Measurements from ENCODE around the gene GEN1.

GEN1 gene

GRCh38 chr2:17791121-17791816, 37.3 kb downstream of the GEN1 start:
- H3K79me2 ChIP-seq (ENCODE audit: control insufficient read depth, insufficient read depth, low read length, poor library complexity), result no peaks in the 10 kb centered on the region
- no peak overlapping the region for H2BK12ac ChIP-seq (ENCODE audit: low read length)
- no peak overlapping the region for H3K4me3 ChIP-seq (ENCODE audit: low read depth, low read length)
- H3K14ac ChIP-seq (ENCODE audit: low read length), result no peak overlapping the region
- H3K4ac ChIP-seq (ENCODE audit: low read depth, low read length), result no peak overlapping the region
- H3K36me3 ChIP-seq (ENCODE audit: control insufficient read depth in 1 of 2, insufficient read depth in 2 of 2, low read length in 2 of 2), result no peaks in the 10 kb centered on the region
- no peak overlapping the region for H3K4me2 ChIP-seq (ENCODE audit: low read length)
- no peaks in the 10 kb centered on the region for H3K4me1 ChIP-seq (ENCODE audit: control insufficient read depth in 1 of 2, insufficient read depth in 2 of 2, low read length in 2 of 2)
- no peak overlapping the region for H4K91ac ChIP-seq (ENCODE audit: low read depth, low read length)
- no peak overlapping the region for H2BK120ac ChIP-seq (ENCODE audit: insufficient read depth, low read length, poor library complexity)
- no peak overlapping the region for H4K8ac ChIP-seq (ENCODE audit: low read depth, low read length)
- no peaks in the 10 kb centered on the region for H3K9me3 ChIP-seq (ENCODE audit: insufficient read depth, low read depth, low read length)
- no peak for DNase-seq
- H3K79me1 ChIP-seq (ENCODE audit: low read length), result no peaks in the 10 kb centered on the region
- H3K27me3 ChIP-seq (ENCODE audit: insufficient read depth, low read length), result no peaks in the 10 kb centered on the region
- no peak overlapping the region for H2AFZ ChIP-seq (ENCODE audit: insufficient read depth, low read length, poor library complexity)
- no peak overlapping the region for H3K23ac ChIP-seq (ENCODE audit: low read length)
- H4K12ac ChIP-seq (ENCODE audit: low read depth, low read length), result no peak overlapping the region
- no peak overlapping the region for H2BK5ac ChIP-seq (ENCODE audit: low read depth, low read length, poor library complexity)
- H3K9ac ChIP-seq (ENCODE audit: low read length), result no peak overlapping the region
- H2AK5ac ChIP-seq (ENCODE audit: low read length), result no peak overlapping the region
- H3K18ac ChIP-seq (ENCODE audit: low read length), result no peak overlapping the region
- H3K27ac ChIP-seq (ENCODE audit: low read depth, low read length), result no peak overlapping the region
- no CpG with 5 or more reads among the region's 5 CpGs for WGBS (ENCODE audit: extremely low coverage, insufficient coverage, insufficient read length)

- no peaks in the 10 kb centered on the region for H3K79me2 ChIP-seq (ENCODE audit: control insufficient read depth, insufficient read depth, low read length, poor library complexity)
- H3K79me1 ChIP-seq (ENCODE audit: low read length), result no peaks in the 10 kb centered on the region
- no peaks in the 10 kb centered on the region for H3K9me3 ChIP-seq (ENCODE audit: insufficient read depth, low read depth, low read length)
- no peaks in the 10 kb centered on the region for H3K4me1 ChIP-seq (ENCODE audit: control insufficient read depth in 1 of 2, insufficient read depth in 2 of 2, low read length in 2 of 2)
- H3K9ac ChIP-seq (ENCODE audit: low read length), result no peak overlapping the region
- no peak overlapping the region for H2AK5ac ChIP-seq (ENCODE audit: low read length)
- no peak for DNase-seq
- no peak overlapping the region for H2BK120ac ChIP-seq (ENCODE audit: insufficient read depth, low read length, poor library complexity)
- H3K14ac ChIP-seq (ENCODE audit: low read length), result no peak overlapping the region
- H3K4me3 ChIP-seq (ENCODE audit: low read depth, low read length), result no peak overlapping the region
- H2AFZ ChIP-seq (ENCODE audit: insufficient read depth, low read length, poor library complexity), result no peak overlapping the region
- no peak overlapping the region for H3K18ac ChIP-seq (ENCODE audit: low read length)
- no peak overlapping the region for H4K8ac ChIP-seq (ENCODE audit: low read depth, low read length)
- H2BK5ac ChIP-seq (ENCODE audit: low read depth, low read length, poor library complexity), result no peak overlapping the region
- no peak overlapping the region for H4K12ac ChIP-seq (ENCODE audit: low read depth, low read length)
- no peak overlapping the region for H2BK12ac ChIP-seq (ENCODE audit: low read length)
- no peak overlapping the region for H3K23ac ChIP-seq (ENCODE audit: low read length)
- no peaks in the 10 kb centered on the region for H3K27me3 ChIP-seq (ENCODE audit: insufficient read depth, low read length)
- H3K27ac ChIP-seq (ENCODE audit: low read depth, low read length), result no peak overlapping the region
- H3K4ac ChIP-seq (ENCODE audit: low read depth, low read length), result no peak overlapping the region
- no CpG with 5 or more reads among the region's 2 CpGs for WGBS (ENCODE audit: extremely low coverage, insufficient coverage, insufficient read length)
- H3K36me3 ChIP-seq (ENCODE audit: control insufficient read depth in 1 of 2, insufficient read depth in 2 of 2, low read length in 2 of 2), result no peaks in the 10 kb centered on the region
- no peak overlapping the region for H3K4me2 ChIP-seq (ENCODE audit: low read length)
- H4K91ac ChIP-seq (ENCODE audit: low read depth, low read length), result no peak overlapping the region
Observed at GRCh38 chr2:17791817-17792130, 37.8 kb downstream of the GEN1 start.

DNA sequence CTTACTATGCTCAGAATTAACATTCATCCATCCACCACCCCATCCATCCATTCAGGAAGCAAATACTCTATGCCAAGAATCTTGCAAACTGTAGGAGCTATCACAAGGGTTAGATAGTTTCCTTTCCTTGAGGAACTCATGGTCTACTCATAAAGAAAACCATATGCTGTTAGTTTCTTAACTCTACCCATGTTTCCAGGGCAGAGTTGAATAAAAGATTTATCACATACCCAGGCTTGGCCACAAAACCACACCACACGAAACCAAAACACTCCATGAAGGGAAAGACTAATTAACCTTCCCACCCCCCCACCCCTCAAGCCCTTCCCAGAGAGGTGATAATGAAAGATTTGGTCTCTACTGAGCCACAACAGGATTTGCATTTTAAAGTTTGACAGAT, 38.6 kb downstream of the GEN1 start:
- H3K36me3 ChIP-seq (ENCODE audit: control insufficient read depth in 1 of 2, insufficient read depth in 2 of 2, low read length in 2 of 2), result no peaks in the 10 kb centered on the region
- H3K4ac ChIP-seq (ENCODE audit: low read depth, low read length), result no peak overlapping the region
- H2AFZ ChIP-seq (ENCODE audit: insufficient read depth, low read length, poor library complexity), result no peak overlapping the region
- no peaks in the 10 kb centered on the region for H3K9me3 ChIP-seq (ENCODE audit: insufficient read depth, low read depth, low read length)
- no peak overlapping the region for H2BK5ac ChIP-seq (ENCODE audit: low read depth, low read length, poor library complexity)
- H4K91ac ChIP-seq (ENCODE audit: low read depth, low read length), result no peak overlapping the region
- H4K12ac ChIP-seq (ENCODE audit: low read depth, low read length), result no peak overlapping the region
- H3K27me3 ChIP-seq (ENCODE audit: insufficient read depth, low read length), result no peaks in the 10 kb centered on the region
- H4K8ac ChIP-seq (ENCODE audit: low read depth, low read length), result no peak overlapping the region
- no peak overlapping the region for H2AK5ac ChIP-seq (ENCODE audit: low read length)
- no peak overlapping the region for H3K23ac ChIP-seq (ENCODE audit: low read length)
- H3K4me3 ChIP-seq (ENCODE audit: low read depth, low read length), result no peak overlapping the region
- no peak overlapping the region for H3K4me2 ChIP-seq (ENCODE audit: low read length)
- no peak overlapping the region for H3K18ac ChIP-seq (ENCODE audit: low read length)
- no peak overlapping the region for H3K14ac ChIP-seq (ENCODE audit: low read length)
- no peak overlapping the region for H3K27ac ChIP-seq (ENCODE audit: low read depth, low read length)
- H2BK120ac ChIP-seq (ENCODE audit: insufficient read depth, low read length, poor library complexity), result no peak overlapping the region
- no peak for DNase-seq
- no peaks in the 10 kb centered on the region for H3K79me1 ChIP-seq (ENCODE audit: low read length)
- no peaks in the 10 kb centered on the region for H3K4me1 ChIP-seq (ENCODE audit: control insufficient read depth in 1 of 2, insufficient read depth in 2 of 2, low read length in 2 of 2)
- no peaks in the 10 kb centered on the region for H3K79me2 ChIP-seq (ENCODE audit: control insufficient read depth, insufficient read depth, low read length, poor library complexity)
- H3K9ac ChIP-seq (ENCODE audit: low read length), result no peak overlapping the region
- WGBS (ENCODE audit: extremely low coverage, insufficient coverage, insufficient read length), result no CpG with 5 or more reads among the region's 1 CpG
- H2BK12ac ChIP-seq (ENCODE audit: low read length), result no peak overlapping the region

DNA sequence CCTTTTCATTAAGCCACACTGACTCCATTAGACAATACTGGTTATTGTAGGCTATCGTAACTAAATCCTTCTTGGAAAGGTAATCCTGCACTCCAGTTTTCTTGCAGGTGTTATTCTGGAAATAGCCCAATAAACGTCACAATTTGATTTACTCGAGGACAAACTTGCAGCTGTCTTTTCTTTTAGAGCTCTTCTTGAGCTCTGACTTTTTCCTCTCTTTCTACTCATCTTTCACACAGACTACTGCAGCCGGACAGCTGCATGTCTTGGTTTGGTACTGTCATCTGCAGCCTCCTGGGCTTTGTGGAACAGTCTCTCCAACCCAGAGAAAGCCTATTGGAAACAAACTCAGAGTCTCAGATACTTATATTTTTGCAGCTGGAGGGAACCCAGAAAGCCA, 39.4 kb downstream of the GEN1 start:
- Histone ChIP-seq H3K79me2 (ENCODE audit: control insufficient read depth, insufficient read depth, low read length, poor library complexity) (no peaks in the 10 kb centered on the region), H3K18ac (ENCODE audit: low read length) (no peak overlapping the region), H4K8ac (ENCODE audit: low read depth, low read length) (no peak overlapping the region), H2BK120ac (ENCODE audit: insufficient read depth, low read length, poor library complexity) (no peak overlapping the region), H2AFZ (ENCODE audit: insufficient read depth, low read length, poor library complexity) (no peak overlapping the region), H3K79me1 (ENCODE audit: low read length) (no peaks in the 10 kb centered on the region), H2AK5ac (ENCODE audit: low read length) (no peak overlapping the region), H3K4me1 (ENCODE audit: control insufficient read depth in 1 of 2, insufficient read depth in 2 of 2, low read length in 2 of 2) (no peaks in the 10 kb centered on the region), H2BK5ac (ENCODE audit: low read depth, low read length, poor library complexity) (no peak overlapping the region), H3K23ac (ENCODE audit: low read length) (no peak overlapping the region), H3K27ac (ENCODE audit: low read depth, low read length) (no peak overlapping the region), H2BK12ac (ENCODE audit: low read length) (no peak overlapping the region), H4K91ac (ENCODE audit: low read depth, low read length) (no peak overlapping the region), H3K36me3 (ENCODE audit: control insufficient read depth in 1 of 2, insufficient read depth in 2 of 2, low read length in 2 of 2) (no peaks in the 10 kb centered on the region), H3K4me3 (ENCODE audit: low read depth, low read length) (no peak overlapping the region), H3K9ac (ENCODE audit: low read length) (no peak overlapping the region), H3K4ac (ENCODE audit: low read depth, low read length) (no peak overlapping the region), H3K27me3 (ENCODE audit: insufficient read depth, low read length) (no peaks in the 10 kb centered on the region), H4K12ac (ENCODE audit: low read depth, low read length) (no peak overlapping the region), H3K14ac (ENCODE audit: low read length) (no peak overlapping the region), H3K9me3 (ENCODE audit: insufficient read depth, low read depth, low read length) (no peaks in the 10 kb centered on the region), H3K4me2 (ENCODE audit: low read length) (no peak overlapping the region)
- no peak for DNase-seq
- WGBS (ENCODE audit: extremely low coverage, insufficient coverage, insufficient read length), result no CpG with 5 or more reads among the region's 4 CpGs
